Keratinocyte (primary cell): ENCODE results near the gene ATF2. TPM values are rescaled to one million over a fixed set of nuclear protein-coding genes. Genes with fewer than 3 reads are reported as not detected.

Experiments
- DNase-seq: peaks from one replicate; pipeline ENCODE4 v3.0.0-alpha.2; 2011; ENCODE audit warnings: low read depth, missing footprints, low spot score
- FAIRE-seq: peaks from 2 replicates; lab custom pipeline; 2011; peaks lifted over from hg19 to GRCh38; lab: Jason Lieb, UNC
- H2AFZ ChIP-seq: 2 replicates; pipeline ENCODE4 v1.6.0; 2012; ENCODE audit warnings: low read length, control low read depth, inconsistent platforms; ENCODE audit not compliant: control insufficient read depth
- H3K27ac ChIP-seq: 2 replicates; pipeline ENCODE4 v1.5.1; 2011; ENCODE audit warnings: low read length; ENCODE audit not compliant: control insufficient read depth, insufficient read depth
- H3K27me3 ChIP-seq: 3 replicates; pipeline ENCODE4 v1.6.0; 2011; ENCODE audit warnings: low read length; ENCODE audit not compliant: control insufficient read depth, insufficient read depth; ENCODE audit errors: extremely low read depth
- H3K36me3 ChIP-seq, 2 experiments: 2 replicates in 1 of 2; 3 replicates in 1 of 2; pipeline ENCODE4 v1.5.1; 2011; ENCODE audit warnings: low read length in 2 of 2, mild to moderate bottlenecking in 1 of 2; ENCODE audit not compliant: control insufficient read depth in 2 of 2, insufficient read depth in 2 of 2; ENCODE audit errors: extremely low read depth in 1 of 2
- H3K4me1 ChIP-seq: 3 replicates; pipeline ENCODE4 v1.5.1; 2011; ENCODE audit warnings: low read length; ENCODE audit not compliant: control insufficient read depth, insufficient read depth; ENCODE audit errors: extremely low read depth
- H3K4me2 ChIP-seq: 3 replicates; pipeline ENCODE4 v1.6.0; 2011; ENCODE audit warnings: low read depth, low read length; ENCODE audit not compliant: control insufficient read depth, insufficient read depth; ENCODE audit errors: extremely low read depth
- H3K4me3 ChIP-seq, 3 experiments: fragments of 200-600 bp in 1 of 3; sonication (generic) in 1 of 3; 2 replicates in 2 of 3; 3 replicates in 1 of 3; pipeline ENCODE4 v1.5.1; 2011 to 2016; ENCODE audit warnings: low read length in 3 of 3, mild to moderate bottlenecking in 3 of 3, control low read depth in 2 of 3, inconsistent platforms in 1 of 3, low read depth in 1 of 3, mixed read lengths in 1 of 3, mixed run types in 1 of 3, moderate library complexity in 1 of 3; ENCODE audit not compliant: control insufficient read depth in 2 of 3, insufficient read depth in 2 of 3; ENCODE audit errors: extremely low read depth in 1 of 3
- H3K79me2 ChIP-seq: 2 replicates; pipeline ENCODE4 v1.6.0; 2012; ENCODE audit warnings: low read length; ENCODE audit not compliant: control insufficient read depth, insufficient read depth
- H3K9ac ChIP-seq: 3 replicates; pipeline ENCODE4 v1.6.0; 2011; ENCODE audit warnings: low read length; ENCODE audit not compliant: control insufficient read depth, insufficient read depth; ENCODE audit errors: extremely low read depth
- H3K9me1 ChIP-seq: 3 replicates; pipeline ENCODE4 v1.6.0; 2011; ENCODE audit warnings: low read length; ENCODE audit not compliant: control insufficient read depth, insufficient read depth; ENCODE audit errors: extremely low read depth
- H3K9me3 ChIP-seq: 2 replicates; pipeline ENCODE4 v1.5.1; 2012; ENCODE audit warnings: low read depth, low read length; ENCODE audit not compliant: control insufficient read depth
- H4K20me1 ChIP-seq: 3 replicates; pipeline ENCODE4 v1.6.0; 2011; ENCODE audit warnings: low read length; ENCODE audit not compliant: control insufficient read depth, insufficient read depth; ENCODE audit errors: extremely low read depth
- EZH2 ChIP-seq: IDR thresholded peaks from one replicate; pipeline ENCODE4 v1.6.1; 2012; ENCODE audit warnings: inconsistent platforms, mild to moderate bottlenecking, low read length, moderate library complexity
- dilution Hi-C: fragments of 300-500 bp; cut with MboI; formaldehyde crosslinking; loops from one replicate; pipeline ENCODE4 v1.7.0; 2020; ENCODE audit warnings: low sequenced_read_pairs; ENCODE audit not compliant: extremely low pct_ligation_motif_present
- polyA plus RNA-seq, 5 experiments: library from polyadenylated mRNA; depleted of rRNA in 3 of 5; stranded (reverse) in 3 of 5; stranded (forward) in 1 of 5; unstranded in 1 of 5; fragments of >200 nt; gene quantifications; 1 replicate in 1 of 5; 2 replicates in 3 of 5; 3 replicates in 1 of 5; pipeline versions ENCODE4 v1.2.1 to v1.2.3, GENCODE V29; 2011 to 2012; ENCODE audit warnings: missing spikeins in 2 of 5, low read depth in 1 of 5, low replicate concordance in 1 of 5
- TF ChIP-seq, protein P1 (sequence below), 3 experiments: IDR thresholded peaks in 1 of 3; conservative IDR thresholded peaks in 1 of 3; optimal IDR thresholded peaks in 1 of 3; 2 replicates in 2 of 3; 3 replicates in 1 of 3; pipeline versions ENCODE3 to v1.5.1; 2011; ENCODE audit warnings: low read length in 3 of 3, mild to moderate bottlenecking in 3 of 3, moderate library complexity in 2 of 3, control low read depth in 1 of 3, inconsistent platforms in 1 of 3; ENCODE audit not compliant: insufficient read depth in 2 of 3; ENCODE audit errors: extremely low read depth in 1 of 3

ATF2 gene
- polyA plus RNA-seq, 1 donor (not counting 4 experiments of a cell fraction or from before 2014, with no cell fraction given): 42.7 TPM

DNA sequence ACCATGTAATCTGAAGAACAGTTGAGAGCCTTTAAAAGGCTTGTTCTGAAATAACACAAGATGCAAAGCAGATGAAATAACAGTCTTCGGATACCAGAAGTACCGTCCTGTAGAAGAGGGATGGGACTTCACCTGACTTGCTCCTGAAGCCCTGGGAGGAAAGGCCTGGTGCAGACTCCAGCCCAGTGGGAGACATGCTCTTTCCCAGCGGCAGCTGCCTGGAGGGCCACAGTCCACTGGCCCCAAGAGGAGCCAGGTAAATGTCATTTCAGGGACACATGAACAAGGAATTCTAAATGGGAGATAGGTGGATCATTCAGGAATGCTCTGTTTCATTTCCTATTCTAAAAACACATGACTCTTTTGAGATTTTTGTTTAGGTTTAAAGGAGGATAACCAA is 140.2 kb downstream of the ATF2 start:
- Histone ChIP-seq H3K27me3 (no peaks in the 10 kb centered on the region), H2AFZ (no peak overlapping the region), H3K79me2 (no peaks in the 10 kb centered on the region), H3K27ac (no peak overlapping the region), H3K9ac (no peak overlapping the region), H3K9me3 (no peaks in the 10 kb centered on the region), H3K4me2 (no peak overlapping the region), H3K36me3 (no peaks in the 10 kb centered on the region), H3K9me1 (no peaks in the 10 kb centered on the region), H3K4me1 (no peaks in the 10 kb centered on the region), H3K4me3 (no peak overlapping the region), H4K20me1 (no peaks in the 10 kb centered on the region)
- no peak for FAIRE-seq
- TF ChIP-seq EZH2: no peak
- TF ChIP-seq, protein P1, sequence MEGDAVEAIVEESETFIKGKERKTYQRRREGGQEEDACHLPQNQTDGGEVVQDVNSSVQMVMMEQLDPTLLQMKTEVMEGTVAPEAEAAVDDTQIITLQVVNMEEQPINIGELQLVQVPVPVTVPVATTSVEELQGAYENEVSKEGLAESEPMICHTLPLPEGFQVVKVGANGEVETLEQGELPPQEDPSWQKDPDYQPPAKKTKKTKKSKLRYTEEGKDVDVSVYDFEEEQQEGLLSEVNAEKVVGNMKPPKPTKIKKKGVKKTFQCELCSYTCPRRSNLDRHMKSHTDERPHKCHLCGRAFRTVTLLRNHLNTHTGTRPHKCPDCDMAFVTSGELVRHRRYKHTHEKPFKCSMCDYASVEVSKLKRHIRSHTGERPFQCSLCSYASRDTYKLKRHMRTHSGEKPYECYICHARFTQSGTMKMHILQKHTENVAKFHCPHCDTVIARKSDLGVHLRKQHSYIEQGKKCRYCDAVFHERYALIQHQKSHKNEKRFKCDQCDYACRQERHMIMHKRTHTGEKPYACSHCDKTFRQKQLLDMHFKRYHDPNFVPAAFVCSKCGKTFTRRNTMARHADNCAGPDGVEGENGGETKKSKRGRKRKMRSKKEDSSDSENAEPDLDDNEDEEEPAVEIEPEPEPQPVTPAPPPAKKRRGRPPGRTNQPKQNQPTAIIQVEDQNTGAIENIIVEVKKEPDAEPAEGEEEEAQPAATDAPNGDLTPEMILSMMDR (optimal IDR thresholded peaks at IDR 0.05 in 1 of 3, IDR thresholded peaks at IDR 0.05 in 1 of 3, conservative IDR thresholded peaks at IDR 0.05 in 1 of 3; ENCODE audit: extremely low read depth in 1 of 3, insufficient read depth in 2 of 3, low read length in 3 of 3): no peak
- DNase-seq: no peak
- dilution Hi-C loops: no loop called here

DNA sequence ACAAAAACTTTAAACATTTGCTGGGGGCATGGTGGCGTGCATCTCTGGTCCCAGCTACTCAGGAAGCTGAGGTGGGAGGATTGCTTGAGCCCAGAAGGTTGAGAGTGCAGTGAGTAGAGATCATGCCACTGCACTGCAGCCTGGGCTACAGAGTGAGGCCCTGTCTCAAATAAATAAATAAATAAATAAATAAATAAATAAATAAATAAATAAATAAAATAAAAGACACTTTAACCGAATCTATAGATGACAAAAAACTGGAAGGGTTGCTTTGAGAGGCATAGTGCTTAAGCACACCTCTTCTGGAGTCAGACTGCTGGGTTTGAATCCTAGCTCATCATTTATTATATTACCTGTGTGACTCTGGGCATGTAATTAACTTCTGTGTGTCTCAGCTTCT is 141.6 kb downstream of the ATF2 start:
- Histone ChIP-seq H3K27ac (no peak overlapping the region), H3K4me3 (no peak overlapping the region), H3K36me3 (no peaks in the 10 kb centered on the region), H4K20me1 (no peaks in the 10 kb centered on the region), H3K79me2 (no peaks in the 10 kb centered on the region), H3K4me1 (no peaks in the 10 kb centered on the region), H3K4me2 (no peak overlapping the region), H3K9me3 (no peaks in the 10 kb centered on the region), H3K9me1 (no peaks in the 10 kb centered on the region), H3K9ac (no peak overlapping the region), H3K27me3 (no peaks in the 10 kb centered on the region), H2AFZ (no peak overlapping the region)
- TF ChIP-seq, protein P1 (optimal IDR thresholded peaks at IDR 0.05 in 1 of 3, IDR thresholded peaks at IDR 0.05 in 1 of 3, conservative IDR thresholded peaks at IDR 0.05 in 1 of 3; ENCODE audit: extremely low read depth in 1 of 3, insufficient read depth in 2 of 3, low read length in 3 of 3): no peak
- no peak for TF ChIP-seq EZH2
- FAIRE-seq (no peak), DNase-seq (no peak)
- dilution Hi-C loops: no loop called here
